Measurements from ENCODE around the gene HPS5. TPM values are rescaled to one million over a fixed set of nuclear protein-coding genes. Genes with fewer than 3 reads are reported as not detected.
A peak's percentile ranks its signal among the peaks of the same experiment; 100 is the strongest.

Gene HPS5, protein sequence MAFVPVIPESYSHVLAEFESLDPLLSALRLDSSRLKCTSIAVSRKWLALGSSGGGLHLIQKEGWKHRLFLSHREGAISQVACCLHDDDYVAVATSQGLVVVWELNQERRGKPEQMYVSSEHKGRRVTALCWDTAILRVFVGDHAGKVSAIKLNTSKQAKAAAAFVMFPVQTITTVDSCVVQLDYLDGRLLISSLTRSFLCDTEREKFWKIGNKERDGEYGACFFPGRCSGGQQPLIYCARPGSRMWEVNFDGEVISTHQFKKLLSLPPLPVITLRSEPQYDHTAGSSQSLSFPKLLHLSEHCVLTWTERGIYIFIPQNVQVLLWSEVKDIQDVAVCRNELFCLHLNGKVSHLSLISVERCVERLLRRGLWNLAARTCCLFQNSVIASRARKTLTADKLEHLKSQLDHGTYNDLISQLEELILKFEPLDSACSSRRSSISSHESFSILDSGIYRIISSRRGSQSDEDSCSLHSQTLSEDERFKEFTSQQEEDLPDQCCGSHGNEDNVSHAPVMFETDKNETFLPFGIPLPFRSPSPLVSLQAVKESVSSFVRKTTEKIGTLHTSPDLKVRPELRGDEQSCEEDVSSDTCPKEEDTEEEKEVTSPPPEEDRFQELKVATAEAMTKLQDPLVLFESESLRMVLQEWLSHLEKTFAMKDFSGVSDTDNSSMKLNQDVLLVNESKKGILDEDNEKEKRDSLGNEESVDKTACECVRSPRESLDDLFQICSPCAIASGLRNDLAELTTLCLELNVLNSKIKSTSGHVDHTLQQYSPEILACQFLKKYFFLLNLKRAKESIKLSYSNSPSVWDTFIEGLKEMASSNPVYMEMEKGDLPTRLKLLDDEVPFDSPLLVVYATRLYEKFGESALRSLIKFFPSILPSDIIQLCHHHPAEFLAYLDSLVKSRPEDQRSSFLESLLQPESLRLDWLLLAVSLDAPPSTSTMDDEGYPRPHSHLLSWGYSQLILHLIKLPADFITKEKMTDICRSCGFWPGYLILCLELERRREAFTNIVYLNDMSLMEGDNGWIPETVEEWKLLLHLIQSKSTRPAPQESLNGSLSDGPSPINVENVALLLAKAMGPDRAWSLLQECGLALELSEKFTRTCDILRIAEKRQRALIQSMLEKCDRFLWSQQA
- 35.2 and 39.2 TPM in 2 replicates for total RNA-seq (2021)
- percentile 94 among the genes with signal in this experiment for Bru-seq, nascent RNA
- BruChase-seq, experiment 1, labeled RNA remaining after a 2-hour chase, result percentile 95 among the genes with signal in this experiment
- percentile 90 among the genes with signal in this experiment for BruChase-seq, experiment 2, labeled RNA remaining after a 6-hour chase
- long read RNA-seq, full-length matches to known transcripts, result 34 of 60 reads
- long read RNA-seq, partial matches to known transcripts, result 10 of 60 reads
- long read RNA-seq, other reads (novel, unspliced or antisense), result 16 of 60 reads

DNA sequence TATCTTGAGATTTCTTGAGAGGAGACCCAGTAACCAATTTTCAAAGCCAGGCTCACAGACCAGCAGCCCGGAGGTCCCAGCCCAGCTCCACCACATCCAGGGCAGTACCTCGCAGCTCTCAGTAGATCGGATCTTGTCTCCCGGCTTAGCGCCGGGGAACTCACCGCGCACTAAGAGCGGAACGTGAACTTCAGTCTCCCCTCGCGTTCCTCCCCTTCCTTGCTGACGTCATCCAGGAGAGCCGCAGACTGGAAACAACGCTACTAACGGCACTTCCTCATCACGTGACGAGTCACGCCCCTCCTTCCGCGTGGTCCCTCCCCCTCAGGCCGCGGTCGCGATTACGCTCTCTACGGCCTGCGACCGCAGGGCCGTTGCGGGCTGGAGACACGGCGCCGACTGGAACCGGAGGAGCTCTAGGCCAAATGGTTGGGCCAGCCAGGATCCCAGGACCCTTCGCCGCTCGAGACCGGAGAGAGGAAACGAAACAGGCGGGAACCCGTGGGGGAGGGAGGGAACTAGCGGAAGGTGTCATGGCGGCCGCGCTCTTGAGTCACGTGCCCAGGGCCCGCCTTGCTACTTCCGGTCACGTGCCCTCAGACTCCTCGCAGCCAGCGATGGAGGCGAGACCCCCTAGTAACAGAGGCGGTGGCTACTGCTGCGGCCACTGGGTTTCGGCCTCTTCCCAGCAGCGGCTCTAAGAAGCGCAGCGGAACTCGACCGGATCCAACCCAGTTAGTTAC, at the start of gene HPS5, which contains the start of gene GTF2H1:
Gene HPS5 (minus strand): TSS at position 172 of the 743 bp plus-strand sequence. CDS start 4,282 bp downstream, outside the sequence.
Gene GTF2H1 (plus strand): TSS at position 599 of the 743 bp plus-strand sequence. CDS start 10,508 bp downstream, outside the sequence.
- no peaks in the 10 kb centered on the region for H3K9me3 ChIP-seq (ENCODE audit: insufficient read depth, low read depth)
- CTCF ChIA-PET, result no interaction called here
- TF ChIP-seq EZH2 (IDR thresholded peaks at IDR 0.05; ENCODE audit: low read depth), result no peak
- TF ChIP-seq, protein P1, sequence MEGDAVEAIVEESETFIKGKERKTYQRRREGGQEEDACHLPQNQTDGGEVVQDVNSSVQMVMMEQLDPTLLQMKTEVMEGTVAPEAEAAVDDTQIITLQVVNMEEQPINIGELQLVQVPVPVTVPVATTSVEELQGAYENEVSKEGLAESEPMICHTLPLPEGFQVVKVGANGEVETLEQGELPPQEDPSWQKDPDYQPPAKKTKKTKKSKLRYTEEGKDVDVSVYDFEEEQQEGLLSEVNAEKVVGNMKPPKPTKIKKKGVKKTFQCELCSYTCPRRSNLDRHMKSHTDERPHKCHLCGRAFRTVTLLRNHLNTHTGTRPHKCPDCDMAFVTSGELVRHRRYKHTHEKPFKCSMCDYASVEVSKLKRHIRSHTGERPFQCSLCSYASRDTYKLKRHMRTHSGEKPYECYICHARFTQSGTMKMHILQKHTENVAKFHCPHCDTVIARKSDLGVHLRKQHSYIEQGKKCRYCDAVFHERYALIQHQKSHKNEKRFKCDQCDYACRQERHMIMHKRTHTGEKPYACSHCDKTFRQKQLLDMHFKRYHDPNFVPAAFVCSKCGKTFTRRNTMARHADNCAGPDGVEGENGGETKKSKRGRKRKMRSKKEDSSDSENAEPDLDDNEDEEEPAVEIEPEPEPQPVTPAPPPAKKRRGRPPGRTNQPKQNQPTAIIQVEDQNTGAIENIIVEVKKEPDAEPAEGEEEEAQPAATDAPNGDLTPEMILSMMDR (conservative IDR thresholded peaks at IDR 0.05), result no peak
- H4K20me1 ChIP-seq (ENCODE audit: insufficient read depth), result peaks cover 8% of the 10 kb centered on the region; the same call in 1 of the 2 replicates
- peak; percentile 95 to 97 for DNase-seq
- intact Hi-C loops (cut with micrococcal nuclease; ENCODE audit: unreplicated experiment), result loop anchor here (1.0 to 5.0 kb wide), 3 partner anchors 9 to 205 kb away; partner anchors contain the start of genes LDHA and TSG101
- H3K27me3 ChIP-seq (ENCODE audit: insufficient read depth, low read depth), result no peaks in the 10 kb centered on the region
- H3K4me3 ChIP-seq, result peak within 1 kb of the TSS; percentile 82
- no TSS peak for BruUV-seq (replicated peaks)
- H3K4me1 ChIP-seq (replicated peaks; ENCODE audit: insufficient read depth), result peaks cover 45% of the 10 kb centered on the region
- POLR2A ChIA-PET (ENCODE audit: unreplicated experiment), result interaction anchor here (0.6 to 1.1 kb wide), 4 partner anchors 9 to 193 kb away, joined by 3 to 11 read pairs (median 4); no protein-coding TSS in a partner anchor
- H3K4me2 ChIP-seq, result peak within 1 kb of the TSS; percentile 85
- peaks cover 92% of the 10 kb centered on the region for H3K79me2 ChIP-seq (ENCODE audit: low read depth)
- H3F3A ChIP-seq (ENCODE audit: insufficient read depth, low read depth), result peaks cover 24% of the 10 kb centered on the region
- H3K36me3 ChIP-seq (ENCODE audit: low read depth), result peaks cover 26% of the 10 kb centered on the region
- peak within 1 kb of the TSS; percentile 95 for H2AFZ ChIP-seq
- H3K9me2 ChIP-seq (ENCODE audit: insufficient read depth), result no peaks in the 10 kb centered on the region
- H3K27ac ChIP-seq, result peak within 1 kb of the TSS; percentile 93

- POLR2A ChIA-PET (ENCODE audit: unreplicated experiment), result no interaction called here
- Histone ChIP-seq H3K4me3 (no peak overlapping the region), H3K79me2 (ENCODE audit: low read depth) (no peaks in the 10 kb centered on the region), H3K36me3 (ENCODE audit: low read depth) (peaks cover 12% of the 10 kb centered on the region; the same call in 1 of the 2 replicates), H4K20me1 (ENCODE audit: insufficient read depth) (no peaks in the 10 kb centered on the region), H3K27me3 (ENCODE audit: insufficient read depth, low read depth) (no peaks in the 10 kb centered on the region), H2AFZ (no peak overlapping the region), H3K9me2 (ENCODE audit: insufficient read depth) (no peaks in the 10 kb centered on the region), H3K4me2 (no peak overlapping the region), H3K9me3 (ENCODE audit: insufficient read depth, low read depth) (no peaks in the 10 kb centered on the region), H3K27ac (no peak overlapping the region), H3K4me1 (replicated peaks; ENCODE audit: insufficient read depth) (no peaks in the 10 kb centered on the region), H3F3A (ENCODE audit: insufficient read depth, low read depth) (peaks cover 29% of the 10 kb centered on the region)
- no TSS peak for BruUV-seq (replicated peaks)
- CTCF ChIA-PET, result no interaction called here
- no peak for DNase-seq
- TF ChIP-seq EZH2 (IDR thresholded peaks at IDR 0.05; ENCODE audit: low read depth), result no peak
- TF ChIP-seq, protein P1 (conservative IDR thresholded peaks at IDR 0.05), result no peak
- intact Hi-C loops (cut with micrococcal nuclease; ENCODE audit: unreplicated experiment), result no loop called here
These were observed 49.3 kb upstream of the HPS5 start for GRCh38 chr11:18371279-18371678.

Measured in PC-9 (cell line).